HepG2 (cell line): ENCODE data around the gene ENC1. TPM values are rescaled to one million over a fixed set of nuclear protein-coding genes. Genes with fewer than 3 reads are reported as not detected.

ENCODE experiments used
- ARID5B ChIP-seq: IDR thresholded peaks from 2 replicates; pipeline ENCODE4 v1.4.0; 2020; ENCODE audit warnings: mild to moderate bottlenecking, missing genetic modification reagents
- CBFB ChIP-seq: sonication (generic); formaldehyde crosslinking; IDR thresholded peaks from 2 replicates; pipeline ENCODE4 v1.4.0; 2020; ENCODE audit warnings: missing genetic modification reagents
- CENPX ChIP-seq: sonication (generic); formaldehyde crosslinking; IDR thresholded peaks from 2 replicates; pipeline ENCODE4 v1.9.0; 2021; ENCODE audit warnings: mild to moderate bottlenecking, missing genetic modification reagents, moderate library complexity
- CTCF ChIP-seq: sonication (generic); formaldehyde crosslinking; IDR thresholded peaks from 2 replicates; pipeline ENCODE4 v1.5.0; 2020; ENCODE audit warnings: mild to moderate bottlenecking, missing genetic modification reagents, moderate library complexity
- HCFC1 ChIP-seq: fragments of 150-350 bp; IDR thresholded peaks from 2 replicates; pipeline ENCODE4 v1.6.1; 2014; ENCODE audit warnings: low read depth, low read length
- JUND ChIP-seq: sonication (generic); formaldehyde crosslinking; IDR thresholded peaks from 2 replicates; pipeline ENCODE4 v1.8.0; 2022; ENCODE audit warnings: mild to moderate bottlenecking, missing genetic modification reagents
- MAFG ChIP-seq: sonication (generic); formaldehyde crosslinking; IDR thresholded peaks from 2 replicates; pipeline ENCODE4 v1.5.1; 2020; ENCODE audit warnings: mild to moderate bottlenecking, missing genetic modification reagents
- RAD21 ChIP-seq: fragments of 450-650 bp; formaldehyde crosslinking; IDR thresholded peaks from 2 replicates; pipeline ENCODE4 v1.5.0; 2020; ENCODE audit warnings: mild to moderate bottlenecking
- UBTF ChIP-seq: sonication (generic); formaldehyde crosslinking; IDR thresholded peaks from 2 replicates; pipeline ENCODE4 v1.4.0; 2020; ENCODE audit warnings: mild to moderate bottlenecking, missing genetic modification reagents
- ZMAT3 ChIP-seq: sonication (generic); formaldehyde crosslinking; conservative IDR thresholded peaks from 2 replicates; pipeline ENCODE4 v1.7.0; 2021; ENCODE audit warnings: missing genetic modification reagents
- ZNF496 ChIP-seq: sonication (generic); formaldehyde crosslinking; IDR thresholded peaks from 2 replicates; pipeline ENCODE4 v1.8.1; 2023; ENCODE audit warnings: mild to moderate bottlenecking, moderate library complexity, missing genetic modification reagents; ENCODE audit not compliant: insufficient replicate concordance
- ZNF562 ChIP-seq: sonication (generic); formaldehyde crosslinking; IDR thresholded peaks from 2 replicates; pipeline ENCODE4 v1.8.0; 2022; ENCODE audit warnings: missing genetic modification reagents, borderline replicate concordance
- polyA plus RNA-seq, 8 experiments: library from polyadenylated mRNA; depleted of rRNA in 3 of 8; stranded (reverse) in 7 of 8; unstranded in 1 of 8; fragments of >200 nt; fragmentation: Illumina TruSeq in 4 of 8; extraction: Trizol in 4 of 8; gene quantifications; 2 replicates each; pipeline versions ENCODE4 v1.2.1 to v1.2.3, GENCODE V29; 2011 to 2016; ENCODE audit warnings: low read depth in 4 of 8, missing spikeins in 1 of 8, mixed read lengths in 1 of 8; ENCODE audit not compliant: insufficient read depth in 1 of 8
- total RNA-seq, 5 experiments: library from RNA; depleted of rRNA; stranded (reverse); fragments of >200 nt; fragmentation: Illumina TruSeq; extraction: Trizol; gene quantifications; 2 replicates each; pipeline ENCODE4 v1.2.3, GENCODE V29; 2016; ENCODE audit warnings: low read depth in 1 of 5
- TF ChIP-seq, protein P1 (sequence below): IDR thresholded peaks from 2 replicates; pipeline ENCODE4 v1.6.1; 2018; ENCODE audit warnings: missing genetic modification reagents, mild to moderate bottlenecking, missing compliant biosample characterization
- TF ChIP-seq, protein P2 (sequence below): sonication (generic); formaldehyde crosslinking; IDR thresholded peaks from 2 replicates; pipeline ENCODE4 v1.4.0; 2020; ENCODE audit warnings: low read depth, missing genetic modification reagents
- TF ChIP-seq, protein P3 (sequence below): IDR thresholded peaks from 2 replicates; pipeline ENCODE4 v1.6.1; 2016; ENCODE audit warnings: missing genetic modification reagents, missing compliant biosample characterization

Gene ENC1
- total and polyA plus RNA-seq, 2 of the 13 experiments (the other 11 are each of a cell fraction or from before 2014, with no cell fraction given), result 63.8 to 64.4 TPM

- TF ChIP-seq ZNF496 (no peak), CENPX (CRISPR knock-in tag) (no peak), CBFB (no peak), ARID5B (CRISPR knock-in tag) (peak; percentile 79), ZNF562 (CRISPR knock-in tag) (no peak), ZMAT3 (CRISPR knock-in tag) (no peak; the same call in 1 of the 2 replicates), CTCF (CRISPR knock-in tag) (no peak), UBTF (no peak), JUND (no peak), MAFG (CRISPR knock-in tag) (no peak), HCFC1 (no peak), RAD21 (CRISPR knock-in tag) (0 out of 2 replicates have a peak, but pooled peaks have one; percentile 6)
- TF ChIP-seq, protein P1, sequence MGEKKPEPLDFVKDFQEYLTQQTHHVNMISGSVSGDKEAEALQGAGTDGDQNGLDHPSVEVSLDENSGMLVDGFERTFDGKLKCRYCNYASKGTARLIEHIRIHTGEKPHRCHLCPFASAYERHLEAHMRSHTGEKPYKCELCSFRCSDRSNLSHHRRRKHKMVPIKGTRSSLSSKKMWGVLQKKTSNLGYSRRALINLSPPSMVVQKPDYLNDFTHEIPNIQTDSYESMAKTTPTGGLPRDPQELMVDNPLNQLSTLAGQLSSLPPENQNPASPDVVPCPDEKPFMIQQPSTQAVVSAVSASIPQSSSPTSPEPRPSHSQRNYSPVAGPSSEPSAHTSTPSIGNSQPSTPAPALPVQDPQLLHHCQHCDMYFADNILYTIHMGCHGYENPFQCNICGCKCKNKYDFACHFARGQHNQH, result peak; percentile 56; the same call in 1 of the 2 replicates
- TF ChIP-seq, protein P2, sequence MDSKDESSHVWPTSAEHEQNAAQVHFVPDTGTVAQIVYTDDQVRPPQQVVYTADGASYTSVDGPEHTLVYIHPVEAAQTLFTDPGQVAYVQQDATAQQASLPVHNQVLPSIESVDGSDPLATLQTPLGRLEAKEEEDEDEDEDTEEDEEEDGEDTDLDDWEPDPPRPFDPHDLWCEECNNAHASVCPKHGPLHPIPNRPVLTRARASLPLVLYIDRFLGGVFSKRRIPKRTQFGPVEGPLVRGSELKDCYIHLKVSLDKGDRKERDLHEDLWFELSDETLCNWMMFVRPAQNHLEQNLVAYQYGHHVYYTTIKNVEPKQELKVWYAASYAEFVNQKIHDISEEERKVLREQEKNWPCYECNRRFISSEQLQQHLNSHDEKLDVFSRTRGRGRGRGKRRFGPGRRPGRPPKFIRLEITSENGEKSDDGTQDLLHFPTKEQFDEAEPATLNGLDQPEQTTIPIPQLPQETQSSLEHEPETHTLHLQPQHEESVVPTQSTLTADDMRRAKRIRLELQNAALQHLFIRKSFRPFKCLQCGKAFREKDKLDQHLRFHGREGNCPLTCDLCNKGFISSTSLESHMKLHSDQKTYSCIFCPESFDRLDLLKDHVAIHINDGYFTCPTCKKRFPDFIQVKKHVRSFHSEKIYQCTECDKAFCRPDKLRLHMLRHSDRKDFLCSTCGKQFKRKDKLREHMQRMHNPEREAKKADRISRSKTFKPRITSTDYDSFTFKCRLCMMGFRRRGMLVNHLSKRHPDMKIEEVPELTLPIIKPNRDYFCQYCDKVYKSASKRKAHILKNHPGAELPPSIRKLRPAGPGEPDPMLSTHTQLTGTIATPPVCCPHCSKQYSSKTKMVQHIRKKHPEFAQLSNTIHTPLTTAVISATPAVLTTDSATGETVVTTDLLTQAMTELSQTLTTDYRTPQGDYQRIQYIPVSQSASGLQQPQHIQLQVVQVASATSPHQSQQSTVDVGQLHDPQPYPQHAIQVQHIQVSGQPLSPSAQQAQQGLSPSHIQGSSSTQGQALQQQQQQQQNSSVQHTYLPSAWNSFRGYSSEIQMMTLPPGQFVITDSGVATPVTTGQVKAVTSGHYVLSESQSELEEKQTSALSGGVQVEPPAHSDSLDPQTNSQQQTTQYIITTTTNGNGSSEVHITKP (CRISPR knock-in tag), result peak; percentile 19; the same call in 1 of the 2 replicates
- TF ChIP-seq, protein P3, sequence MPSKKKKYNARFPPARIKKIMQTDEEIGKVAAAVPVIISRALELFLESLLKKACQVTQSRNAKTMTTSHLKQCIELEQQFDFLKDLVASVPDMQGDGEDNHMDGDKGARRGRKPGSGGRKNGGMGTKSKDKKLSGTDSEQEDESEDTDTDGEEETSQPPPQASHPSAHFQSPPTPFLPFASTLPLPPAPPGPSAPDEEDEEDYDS, result peak; percentile 80
These were observed 616 bp upstream of the ENC1 start (continued) for GRCh38 chr5:74640954-74641734.
